Panc1 (cell line): ENCODE measurements around the gene ENOX1. TPM values are rescaled to one million over a fixed set of nuclear protein-coding genes. Genes with fewer than 3 reads are reported as not detected.

Experiments
- ATAC-seq: fragments of 200-7000 bp; cut with Tn5 transposase; 2 replicates; pipeline ENCODE4 v1.9.1; 2020; ENCODE audit warnings: mild to moderate bottlenecking, moderate library complexity
- BruUV-seq: library from RNA; stranded (reverse); fragments of 400-500 nt; replicated peaks from 2 replicates; lab custom pipeline; 2021; lab: Mats Ljungman, UMichigan
- CTCF ChIA-PET: fragments of 300-600 bp; sonication (Branson Sonifier 250); formaldehyde crosslinking; loops from one replicate; lab custom pipeline; 2022; ENCODE audit warnings: antibody characterized with exemption; lab: Charles Lee
- POLR2A ChIA-PET: fragments of 300-600 bp; sonication (Branson Sonifier 250); formaldehyde crosslinking; loops from one replicate; lab custom pipeline; 2022; ENCODE audit warnings: antibody characterized with exemption; lab: Charles Lee
- DNase-seq: peaks from one replicate; pipeline ENCODE4 v3.0.0-alpha.2; 2010; ENCODE audit warnings: low read depth, low spot score
- H3K27ac ChIP-seq: 2 replicates; pipeline ENCODE4 v1.5.1; 2011; ENCODE audit warnings: mild to moderate bottlenecking, low read length, inconsistent platforms
- H3K27me3 ChIP-seq: fragments of 200-500 bp; sonication (Bioruptor generic); 2 replicates; pipeline ENCODE4 v1.6.0; 2014; ENCODE audit warnings: low read length, inconsistent platforms; ENCODE audit not compliant: control insufficient read depth, insufficient read depth
- H3K36me3 ChIP-seq: fragments of 200-500 bp; sonication (Bioruptor generic); 2 replicates; pipeline ENCODE4 v1.5.1; 2014; ENCODE audit warnings: inconsistent platforms, mild to moderate bottlenecking, low read length, moderate library complexity; ENCODE audit not compliant: control insufficient read depth, insufficient read depth
- H3K4me1 ChIP-seq: 2 replicates; pipeline ENCODE4 v1.5.1; 2011; ENCODE audit warnings: inconsistent platforms, mild to moderate bottlenecking, low read length, moderate library complexity; ENCODE audit not compliant: control insufficient read depth, insufficient read depth
- H3K4me3 ChIP-seq, 2 experiments: 2 replicates each; pipeline ENCODE4 v1.5.1; 2011 to 2012; ENCODE audit warnings: low read depth in 2 of 2, low read length in 2 of 2, mild to moderate bottlenecking in 2 of 2, inconsistent platforms in 1 of 2, moderate library complexity in 1 of 2
- H3K9me3 ChIP-seq: fragments of 200-500 bp; sonication (Bioruptor generic); 2 replicates; pipeline ENCODE4 v1.5.1; 2014; ENCODE audit warnings: low read depth, mild to moderate bottlenecking, inconsistent platforms, low read length, moderate library complexity; ENCODE audit not compliant: control insufficient read depth, insufficient read depth
- CTCF ChIP-seq: fragments of 450-650 bp; IDR thresholded peaks from 2 replicates; pipeline ENCODE4 v1.5.1; 2017; ENCODE audit warnings: mild to moderate bottlenecking
- POLR2AphosphoS5 ChIP-seq: IDR thresholded peaks from 2 replicates; pipeline ENCODE4 v1.6.1; 2012; ENCODE audit warnings: mild to moderate bottlenecking, low read depth, low read length, moderate library complexity
- REST ChIP-seq, 2 experiments: IDR thresholded peaks; 2 replicates each; pipeline ENCODE4 v1.6.1; 2011 to 2012; ENCODE audit warnings: low read depth in 2 of 2, control low read depth in 1 of 2, low read length in 1 of 2, mild to moderate bottlenecking in 1 of 2, moderate library complexity in 1 of 2; ENCODE audit not compliant: insufficient read depth in 1 of 2
- SIN3A ChIP-seq: IDR thresholded peaks from 2 replicates; pipeline ENCODE4 v1.6.1; 2012; ENCODE audit warnings: low read depth, mild to moderate bottlenecking, low read length, moderate library complexity, borderline replicate concordance; ENCODE audit not compliant: insufficient read depth
- TCF7L2 ChIP-seq: IDR thresholded peaks from 2 replicates; pipeline ENCODE4 v1.6.1; 2011; ENCODE audit warnings: mild to moderate bottlenecking, low read depth, low read length, inconsistent platforms
- in situ Hi-C: cut with HindIII; loops from 2 replicates; pipeline ENCODE4 v1.10.0; 2016; ENCODE audit warnings: low sequenced_read_pairs, low pct_unique_long_range_greater_than_20kb
- intact Hi-C: fragments of 100-400 bp; cut with micrococcal nuclease; formaldehyde crosslinking; loops from one replicate; pipeline ENCODE4 v1.10.0; 2022; ENCODE audit not compliant: unreplicated experiment
- total RNA-seq: library from RNA; stranded (reverse); gene quantifications from one replicate; pipeline ENCODE4 v1.2.1, GENCODE V29; 2021; ENCODE audit not compliant: unreplicated experiment

ENOX1 gene
- total RNA-seq, 1 experiment from 2014 or later = 0.23 TPM

- POLR2A ChIA-PET = no interaction called here
- H3K9me3 ChIP-seq = no peaks in the 10 kb centered on the region
- H3K27ac ChIP-seq = no peak overlapping the region
- H3K36me3 ChIP-seq = no peaks in the 10 kb centered on the region
- H3K4me3 ChIP-seq = no peak overlapping the region
- no TSS peak for BruUV-seq
- in situ Hi-C loops = no loop called here
- intact Hi-C loops = no loop called here
- no peaks in the 10 kb centered on the region for H3K4me1 ChIP-seq
- DNase-seq (no peak), ATAC-seq (no peak)
- TF ChIP-seq CTCF (no peak), TCF7L2 (no peak), SIN3A (no peak), REST (IDR thresholded peaks at IDR 0.05; ENCODE audit: insufficient read depth in 1 of 2, low read depth in 2 of 2, low read length in 1 of 2) (no peak), POLR2AphosphoS5 (no peak)
- H3K27me3 ChIP-seq = no peaks in the 10 kb centered on the region
- CTCF ChIA-PET = no interaction called here
Measured at GRCh38 chr13:43478211-43478610, 308.6 kb downstream of the ENOX1 start.

- in situ Hi-C loops = no loop called here
Measured at GRCh38 chr13:43475140-43475539, 311.6 kb downstream of the ENOX1 start.

More at GRCh38 chr13:43475140-43475539, 311.6 kb downstream of the ENOX1 start:
- ATAC-seq (no peak), DNase-seq (no peak)
- H3K4me3 ChIP-seq = no peak overlapping the region
- H3K4me1 ChIP-seq = no peaks in the 10 kb centered on the region
- TF ChIP-seq POLR2AphosphoS5 (no peak), CTCF (no peak), SIN3A (no peak), TCF7L2 (no peak), REST (IDR thresholded peaks at IDR 0.05; ENCODE audit: insufficient read depth in 1 of 2, low read depth in 2 of 2, low read length in 1 of 2) (no peak)
- intact Hi-C loops = no loop called here
- POLR2A ChIA-PET = no interaction called here
- no peak overlapping the region for H3K27ac ChIP-seq
- no peaks in the 10 kb centered on the region for H3K9me3 ChIP-seq
- no peaks in the 10 kb centered on the region for H3K36me3 ChIP-seq
- BruUV-seq = no TSS peak
- no peaks in the 10 kb centered on the region for H3K27me3 ChIP-seq
- CTCF ChIA-PET = no interaction called here
